T-cell (primary cell): ENCODE data around the gene CLHC1. TPM values are rescaled to one million over a fixed set of nuclear protein-coding genes. Genes with fewer than 3 reads are reported as not detected.
A peak's percentile ranks its signal among the peaks of the same experiment; 100 is the strongest.
"Not testable (repeated sequence)": the region's sequence is repeated elsewhere in the genome, so short reads cannot be mapped to it uniquely, and the experiment has no call there.

Experiments
- ATAC-seq, 4 experiments: fragments of 200-7000 bp in 3 of 4; fragments of 150-1000 bp in 1 of 4; cut with Tn5 transposase; replicated peaks in 1 of 4; 1 replicate in 3 of 4; 2 replicates in 1 of 4; pipeline ENCODE4 v1.10.0; 2021; ENCODE audit warnings: moderate library complexity in 3 of 4, mild to moderate bottlenecking in 2 of 4, moderate number of reproducible peaks in 1 of 4
- CTCF ChIA-PET, 2 donors: fragments of 300-600 bp; sonication (Branson Sonifier 250); formaldehyde crosslinking; loops; one replicate each; lab custom pipeline; 2022; ENCODE audit warnings: antibody characterized with exemption in 2 of 2; lab: Charles Lee
- POLR2A ChIA-PET, 2 donors: fragments of 300-600 bp; sonication (Branson Sonifier 250); formaldehyde crosslinking; loops; one replicate each; lab custom pipeline; 2022; ENCODE audit warnings: antibody characterized with exemption in 2 of 2; lab: Charles Lee
- DNase-seq, 35 experiments: peaks; one replicate each; pipeline versions ENCODE4 v3.0.0 to v3.0.0-alpha.2; 2013 to 2023
- H3K27ac ChIP-seq: one replicate; pipeline ENCODE4 v1.5.1; 2013; ENCODE audit warnings: low read length
- H3K27me3 ChIP-seq, 2 experiments: replicated peaks in 1 of 2; 1 replicate in 1 of 2; 2 replicates in 1 of 2; pipeline versions ENCODE4 v1.6.1 to v1.7.0; 2013; ENCODE audit warnings: low read length in 1 of 2, mixed read lengths in 1 of 2; ENCODE audit not compliant: control insufficient read depth in 2 of 2, insufficient read depth in 2 of 2; ENCODE audit errors: extremely low read depth in 1 of 2
- H3K36me3 ChIP-seq, 2 donors: 1 replicate in 1 of 2; 2 replicates in 1 of 2; pipeline versions ENCODE4 v1.6.1 to v1.7.0; 2013; ENCODE audit warnings: low read length in 1 of 2; ENCODE audit not compliant: control insufficient read depth in 2 of 2, insufficient read depth in 1 of 2; ENCODE audit errors: extremely low read depth in 1 of 2
- H3K4me1 ChIP-seq, 2 experiments: 1 replicate in 1 of 2; 2 replicates in 1 of 2; pipeline versions ENCODE4 v1.6.1 to v1.7.0; 2013; ENCODE audit warnings: low read length in 2 of 2, mixed read lengths in 1 of 2; ENCODE audit not compliant: insufficient read depth in 2 of 2, control insufficient read depth in 1 of 2; ENCODE audit errors: extremely low read depth in 1 of 2
- H3K4me3 ChIP-seq, 2 donors: 1 replicate in 1 of 2; 2 replicates in 1 of 2; pipeline versions ENCODE4 v1.5.1 to v1.7.0; 2013; ENCODE audit warnings: mild to moderate bottlenecking in 2 of 2, low read length in 1 of 2, moderate library complexity in 1 of 2; ENCODE audit not compliant: control insufficient read depth in 1 of 2; ENCODE audit errors: extremely low read depth in 1 of 2
- H3K9me3 ChIP-seq: 2 replicates; pipeline ENCODE4 v1.7.0; 2013
- H3K27ac Mint-ChIP-seq, 2 donors: one replicate each; pipeline ENCODE4 v1.8.0; 2020 to 2021; ENCODE audit warnings: mild to moderate bottlenecking in 2 of 2, mixed read lengths in 2 of 2
- H3K27me3 Mint-ChIP-seq, 2 donors: one replicate each; pipeline ENCODE4 v1.8.0; 2021 to 2022; ENCODE audit warnings: mixed read lengths in 2 of 2
- H3K36me3 Mint-ChIP-seq: one replicate; pipeline ENCODE4 v1.8.0; 2021; ENCODE audit warnings: mixed read lengths
- H3K4me1 Mint-ChIP-seq, 3 donors: one replicate each; pipeline ENCODE4 v1.8.0; 2020 to 2022; ENCODE audit warnings: mixed read lengths in 3 of 3, mild to moderate bottlenecking in 1 of 3
- H3K4me3 Mint-ChIP-seq, 3 donors: one replicate each; pipeline ENCODE4 v1.8.0; 2020 to 2022; ENCODE audit warnings: mild to moderate bottlenecking in 3 of 3, mixed read lengths in 3 of 3, moderate library complexity in 3 of 3
- H3K9me3 Mint-ChIP-seq, 3 donors: one replicate each; pipeline ENCODE4 v1.8.0; 2020 to 2022; ENCODE audit warnings: mixed read lengths in 3 of 3
- WGBS: methylation state at CpG from one replicate; pipeline ENCODE4 v1.1.5; 2013; ENCODE audit warnings: missing lambda C conversion rate; ENCODE audit not compliant: insufficient coverage; 5-methylcytosine and 5-hydroxymethylcytosine counted together
- total RNA-seq, 35 experiments: library from RNA in 6 of 35; stranded (reverse) in 6 of 35; fragments of 120-200 nt in 1 of 35; gene quantifications; one replicate each; pipeline versions ENCODE4 v1.2.1 to v1.2.4 and lab custom pipeline; 2013 to 2026

CLHC1 gene
- total RNA-seq, 5 donors from 2014 or later (not counting 1 experiment from before 2014, with no cell fraction given) = 5.7 to 14.3 (median 9.2) TPM

GRCh38 chr2:55191888-55192287, 40.2 kb downstream of the CLHC1 start:
- POLR2A ChIA-PET, H3K4me1 Mint-ChIP-seq, H3K9me3 ChIP-seq, H3K27ac Mint-ChIP-seq, H3K27ac ChIP-seq, H3K27me3 ChIP-seq, CTCF ChIA-PET, H3K36me3 ChIP-seq, H3K27me3 Mint-ChIP-seq, H3K4me3 Mint-ChIP-seq, H3K4me3 ChIP-seq, DNase-seq, ATAC-seq, H3K4me1 ChIP-seq: not testable (repeated sequence)
- peaks cover 0 to 12% (median 7%) of the 10 kb centered on the region in 3 donors for H3K9me3 Mint-ChIP-seq
- peaks cover 28% of the 10 kb centered on the region for H3K36me3 Mint-ChIP-seq
- WGBS = no CpG with 5 or more reads among the region's 2 CpGs

- H3K4me3 ChIP-seq, H3K27ac Mint-ChIP-seq, ATAC-seq, H3K27ac ChIP-seq, H3K36me3 ChIP-seq, H3K27me3 Mint-ChIP-seq, H3K27me3 ChIP-seq, H3K4me1 Mint-ChIP-seq, POLR2A ChIA-PET, H3K4me3 Mint-ChIP-seq, H3K9me3 ChIP-seq, DNase-seq, H3K4me1 ChIP-seq, H3K9me3 Mint-ChIP-seq, CTCF ChIA-PET: not testable (repeated sequence)
- WGBS = no CpG with 5 or more reads among the region's 8 CpGs
- peaks cover 17% of the 10 kb centered on the region for H3K36me3 Mint-ChIP-seq
Measured at GRCh38 chr2:55186837-55187236, 45.3 kb downstream of the CLHC1 start.

- WGBS = 100% methylated on average over 1 of the region's 2 CpGs
- CTCF ChIA-PET = interaction anchor here in 1 of 2 donors (1.0 to 1.5 kb wide), 2 partner anchors 12 to 14 kb away, joined by 3 to 4 read pairs; no protein-coding TSS in a partner anchor
- no peak for DNase-seq
- no peaks in the 10 kb centered on the region for H3K36me3 Mint-ChIP-seq
- no peaks in the 10 kb centered on the region for H3K9me3 ChIP-seq
- no peaks in the 10 kb centered on the region for H3K9me3 Mint-ChIP-seq
- peaks cover 6 to 7% (median 6%) of the 10 kb centered on the region in 3 donors for H3K4me1 Mint-ChIP-seq
- H3K27ac ChIP-seq = no peak overlapping the region
- H3K27me3 Mint-ChIP-seq = no peaks in the 10 kb centered on the region
- H3K27ac Mint-ChIP-seq = no peak overlapping the region
- H3K27me3 ChIP-seq = no peaks in the 10 kb centered on the region
- POLR2A ChIA-PET = no interaction called here
- no peaks in the 10 kb centered on the region for H3K4me1 ChIP-seq
- H3K36me3 ChIP-seq = no peaks in the 10 kb centered on the region
- no peak overlapping the region for H3K4me3 ChIP-seq
- ATAC-seq = no peak
- H3K4me3 Mint-ChIP-seq = no peak overlapping the region
Measured at GRCh38 chr2:55180374-55180773, 51.7 kb downstream of the CLHC1 start.

- no CpG with 5 or more reads among the region's 1 CpG for WGBS
- ChIA-PET CTCF (interaction anchor here (0.5 to 3.5 kb wide), 11 partner anchors 10 to 1074 kb away, joined by 3 to 31 read pairs (median 4); no protein-coding TSS in a partner anchor), POLR2A (interaction anchor here in 1 of 2 donors (0.5 kb wide), 1 partner anchor 231 kb away, joined by 5 read pairs; no protein-coding TSS in a partner anchor)
- H3K4me1 Mint-ChIP-seq = peaks cover 6 to 8% (median 6%) of the 10 kb centered on the region in 3 donors
- H3K4me3 Mint-ChIP-seq = peak overlapping the region in 1 of 3 donors; percentile 1
- no peak overlapping the region for H3K4me3 ChIP-seq
- no peaks in the 10 kb centered on the region for H3K36me3 ChIP-seq
- H3K27ac Mint-ChIP-seq = no peak overlapping the region
- ATAC-seq (no peak), DNase-seq (no peak)
- no peaks in the 10 kb centered on the region for H3K36me3 Mint-ChIP-seq
- H3K27me3 ChIP-seq = no peaks in the 10 kb centered on the region
- H3K4me1 ChIP-seq = no peaks in the 10 kb centered on the region
- H3K9me3 Mint-ChIP-seq = no peaks in the 10 kb centered on the region
- no peak overlapping the region for H3K27ac ChIP-seq
- no peaks in the 10 kb centered on the region for H3K9me3 ChIP-seq
- no peaks in the 10 kb centered on the region for H3K27me3 Mint-ChIP-seq
Measured at GRCh38 chr2:55176094-55176415, 56.0 kb downstream of the CLHC1 start.

GRCh38 chr2:55175254-55176093, 56.6 kb downstream of the CLHC1 start:
- CTCF ChIA-PET = interaction anchor here (0.5 to 3.5 kb wide), 18 partner anchors 11 to 1073 kb away, joined by 3 to 31 read pairs (median 4); no protein-coding TSS in a partner anchor
- ATAC-seq (peak; percentile 70 to 86 (median 78)), DNase-seq (peak in 1 of 35 experiments; percentile 67)
- Mint-ChIP-seq H3K9me3 (no peaks in the 10 kb centered on the region), H3K4me1 (peaks cover 6 to 8% (median 6%) of the 10 kb centered on the region in 3 donors), H3K4me3 (peak overlapping the region in 1 of 3 donors; percentile 1), H3K36me3 (no peaks in the 10 kb centered on the region), H3K27ac (no peak overlapping the region), H3K27me3 (no peaks in the 10 kb centered on the region)
- 66% methylated on average over 2 of the region's 5 CpGs for WGBS
- Histone ChIP-seq H3K4me1 (no peaks in the 10 kb centered on the region), H3K27me3 (no peaks in the 10 kb centered on the region), H3K4me3 (no peak overlapping the region), H3K36me3 (no peaks in the 10 kb centered on the region), H3K9me3 (no peaks in the 10 kb centered on the region), H3K27ac (no peak overlapping the region)
- POLR2A ChIA-PET = no interaction called here

GRCh38 chr2:55173438-55174054, 58.5 kb downstream of the CLHC1 start:
- Mint-ChIP-seq H3K36me3 (no peaks in the 10 kb centered on the region), H3K27ac (no peak overlapping the region), H3K9me3 (no peaks in the 10 kb centered on the region), H3K27me3 (no peaks in the 10 kb centered on the region), H3K4me1 (peaks cover 6 to 10% (median 6%) of the 10 kb centered on the region in 3 donors), H3K4me3 (no peak overlapping the region)
- H3K4me1 ChIP-seq = no peaks in the 10 kb centered on the region
- DNase-seq (no peak), ATAC-seq (no peak)
- no peaks in the 10 kb centered on the region for H3K36me3 ChIP-seq
- H3K9me3 ChIP-seq = no peaks in the 10 kb centered on the region
- H3K4me3 ChIP-seq = no peak overlapping the region
- no peak overlapping the region for H3K27ac ChIP-seq
- H3K27me3 ChIP-seq = no peaks in the 10 kb centered on the region
- ChIA-PET CTCF (interaction anchor here (0.5 to 3.5 kb wide), 21 partner anchors 11 to 1067 kb away, joined by 3 to 31 read pairs (median 4); partner anchors contain the start of gene RTN4 (in 1 of the 2)), POLR2A (interaction anchor here (0.6 to 0.7 kb wide), 3 partner anchors 10 to 341 kb away, joined by 3 to 6 read pairs (median 5); no protein-coding TSS in a partner anchor)
- no CpG with 5 or more reads among the region's 2 CpGs for WGBS
